Right lobe of liver (tissue), 4 donors: ENCODE results near the gene SDHC.

ENCODE experiments used
- POLR2A ChIP-seq: fragments of 450-650 bp; IDR thresholded peaks from one replicate; pipeline ENCODE4 v1.6.1; 2017; ENCODE audit warnings: antibody characterized with exemption, mild to moderate bottlenecking
- TF ChIP-seq, protein P1 (sequence below), 4 donors: fragments of 200-600 bp in 3 of 4; fragments of 450-650 bp in 1 of 4; IDR thresholded peaks; one replicate each; pipeline versions ENCODE4 v1.5.1 to v1.8.0; 2016 to 2022; ENCODE audit warnings: antibody characterized with exemption in 4 of 4, mild to moderate bottlenecking in 2 of 4
- donor health status: DM: no; HTN: no; CAD: no.
- donor health status: DM: no; HTN: no; CAD: no.
- donor health status: DM: no; HTN: yes; CAD: no.

DNA sequence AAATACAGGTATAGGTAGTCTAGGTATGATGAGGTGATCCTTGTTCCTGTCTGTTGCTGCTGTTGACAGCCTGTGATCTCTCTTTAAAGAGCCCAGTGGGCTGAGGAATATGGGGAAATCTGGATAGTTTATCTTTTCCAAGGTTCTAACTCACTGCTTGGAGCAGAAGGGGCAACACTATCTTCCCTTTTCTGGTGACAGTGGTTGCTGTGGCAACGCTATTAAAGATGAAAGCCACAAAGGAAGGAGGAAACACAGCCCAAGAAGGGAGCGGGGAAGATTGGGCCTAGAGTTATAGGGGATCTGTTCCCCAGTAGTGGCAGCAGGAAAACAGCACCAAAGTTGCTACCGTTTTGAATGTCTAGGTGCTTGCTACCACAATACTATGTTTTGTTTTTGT is 46.9 kb upstream of the SDHC start:
- TF ChIP-seq, protein P1, sequence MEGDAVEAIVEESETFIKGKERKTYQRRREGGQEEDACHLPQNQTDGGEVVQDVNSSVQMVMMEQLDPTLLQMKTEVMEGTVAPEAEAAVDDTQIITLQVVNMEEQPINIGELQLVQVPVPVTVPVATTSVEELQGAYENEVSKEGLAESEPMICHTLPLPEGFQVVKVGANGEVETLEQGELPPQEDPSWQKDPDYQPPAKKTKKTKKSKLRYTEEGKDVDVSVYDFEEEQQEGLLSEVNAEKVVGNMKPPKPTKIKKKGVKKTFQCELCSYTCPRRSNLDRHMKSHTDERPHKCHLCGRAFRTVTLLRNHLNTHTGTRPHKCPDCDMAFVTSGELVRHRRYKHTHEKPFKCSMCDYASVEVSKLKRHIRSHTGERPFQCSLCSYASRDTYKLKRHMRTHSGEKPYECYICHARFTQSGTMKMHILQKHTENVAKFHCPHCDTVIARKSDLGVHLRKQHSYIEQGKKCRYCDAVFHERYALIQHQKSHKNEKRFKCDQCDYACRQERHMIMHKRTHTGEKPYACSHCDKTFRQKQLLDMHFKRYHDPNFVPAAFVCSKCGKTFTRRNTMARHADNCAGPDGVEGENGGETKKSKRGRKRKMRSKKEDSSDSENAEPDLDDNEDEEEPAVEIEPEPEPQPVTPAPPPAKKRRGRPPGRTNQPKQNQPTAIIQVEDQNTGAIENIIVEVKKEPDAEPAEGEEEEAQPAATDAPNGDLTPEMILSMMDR (IDR thresholded peaks at IDR 0.05), result no peak
- TF ChIP-seq POLR2A, result no peak
